ENCODE results near the gene RNF145.

The RNF145 gene

DNA sequence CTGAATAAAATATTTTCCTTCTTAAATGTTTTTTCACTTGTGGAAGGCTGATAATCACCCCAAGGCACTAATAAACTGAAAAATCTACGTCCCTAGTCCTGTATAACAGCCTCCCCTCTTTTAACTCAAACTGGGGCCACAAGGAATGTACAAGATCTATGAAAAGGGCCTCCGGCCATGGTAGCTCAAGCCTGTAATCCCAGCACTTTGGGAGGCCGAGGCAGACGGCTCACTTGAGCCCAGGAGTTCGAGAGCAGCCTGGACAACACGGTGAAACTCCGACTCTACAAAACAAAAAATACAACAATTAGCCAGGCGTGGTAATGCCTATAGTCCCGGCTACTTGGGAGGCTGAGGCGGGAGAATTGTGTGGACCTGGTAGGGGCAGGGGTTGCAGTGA, 23.6 kb downstream of the RNF145 start:
- DNase-seq (ENCODE audit: low spot score) = no peak
- TF ChIP-seq, protein P1, sequence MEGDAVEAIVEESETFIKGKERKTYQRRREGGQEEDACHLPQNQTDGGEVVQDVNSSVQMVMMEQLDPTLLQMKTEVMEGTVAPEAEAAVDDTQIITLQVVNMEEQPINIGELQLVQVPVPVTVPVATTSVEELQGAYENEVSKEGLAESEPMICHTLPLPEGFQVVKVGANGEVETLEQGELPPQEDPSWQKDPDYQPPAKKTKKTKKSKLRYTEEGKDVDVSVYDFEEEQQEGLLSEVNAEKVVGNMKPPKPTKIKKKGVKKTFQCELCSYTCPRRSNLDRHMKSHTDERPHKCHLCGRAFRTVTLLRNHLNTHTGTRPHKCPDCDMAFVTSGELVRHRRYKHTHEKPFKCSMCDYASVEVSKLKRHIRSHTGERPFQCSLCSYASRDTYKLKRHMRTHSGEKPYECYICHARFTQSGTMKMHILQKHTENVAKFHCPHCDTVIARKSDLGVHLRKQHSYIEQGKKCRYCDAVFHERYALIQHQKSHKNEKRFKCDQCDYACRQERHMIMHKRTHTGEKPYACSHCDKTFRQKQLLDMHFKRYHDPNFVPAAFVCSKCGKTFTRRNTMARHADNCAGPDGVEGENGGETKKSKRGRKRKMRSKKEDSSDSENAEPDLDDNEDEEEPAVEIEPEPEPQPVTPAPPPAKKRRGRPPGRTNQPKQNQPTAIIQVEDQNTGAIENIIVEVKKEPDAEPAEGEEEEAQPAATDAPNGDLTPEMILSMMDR (IDR thresholded peaks at IDR 0.05; ENCODE audit: extremely low read depth, insufficient read depth, missing control alignments) = no peak
- in situ Hi-C loops (cut with MboI; ENCODE audit: low pct_unique_long_range_greater_than_20kb, low sequenced_read_pairs, unreplicated experiment) = no loop called here

DNA sequence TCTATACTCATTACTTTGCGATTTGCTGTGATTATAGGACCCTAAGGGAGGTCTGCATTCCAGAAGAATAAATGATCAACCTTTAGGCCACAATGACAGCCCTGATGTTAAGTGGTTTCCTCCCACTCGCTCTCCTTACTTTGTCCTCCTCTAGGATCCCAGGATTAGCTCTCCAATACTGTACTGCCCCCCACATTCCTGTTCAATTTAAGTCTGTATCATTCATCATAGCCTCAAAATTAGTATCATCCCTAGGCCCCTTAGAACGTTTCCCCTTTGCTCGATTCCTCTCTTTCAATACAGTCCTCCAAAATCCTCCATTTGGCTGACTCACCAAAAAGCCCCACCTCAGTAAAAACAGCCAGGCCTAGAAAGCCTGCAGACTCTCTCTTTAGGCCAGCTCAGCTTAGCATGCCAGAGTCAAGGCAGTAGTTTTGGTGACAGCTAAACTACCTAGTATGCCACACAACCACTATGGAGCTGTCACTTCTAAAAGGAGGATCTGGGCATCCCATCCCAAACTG, 24.4 kb downstream of the RNF145 start:
- TF ChIP-seq, protein P1 (IDR thresholded peaks at IDR 0.05; ENCODE audit: extremely low read depth, insufficient read depth, missing control alignments) = no peak
- in situ Hi-C loops (cut with MboI; ENCODE audit: low pct_unique_long_range_greater_than_20kb, low sequenced_read_pairs, unreplicated experiment) = no loop called here
- no peak for DNase-seq (ENCODE audit: low spot score)

DNA sequence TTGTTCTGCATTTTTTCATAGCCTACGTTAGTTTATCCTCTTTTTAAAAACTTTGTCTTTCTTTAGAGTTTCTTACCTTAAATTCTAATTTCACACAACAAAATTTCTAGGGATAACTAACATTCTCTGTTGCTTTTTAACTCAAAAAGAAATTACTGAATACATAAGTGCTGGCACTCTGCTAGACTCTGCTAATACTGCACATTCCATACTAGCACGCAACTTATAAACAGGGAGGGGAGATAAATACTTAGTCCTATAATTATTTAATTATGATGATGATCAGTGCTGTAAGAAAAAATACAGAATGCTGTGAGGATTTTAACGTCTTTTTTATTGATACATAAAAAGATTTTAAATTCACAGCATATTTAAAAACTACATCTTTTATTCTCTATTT, 25.1 kb downstream of the RNF145 start:
- TF ChIP-seq, protein P1 (IDR thresholded peaks at IDR 0.05; ENCODE audit: extremely low read depth, insufficient read depth, missing control alignments) = no peak
- in situ Hi-C loops (cut with MboI; ENCODE audit: low pct_unique_long_range_greater_than_20kb, low sequenced_read_pairs, unreplicated experiment) = no loop called here
- DNase-seq (ENCODE audit: low spot score) = no peak

DNA sequence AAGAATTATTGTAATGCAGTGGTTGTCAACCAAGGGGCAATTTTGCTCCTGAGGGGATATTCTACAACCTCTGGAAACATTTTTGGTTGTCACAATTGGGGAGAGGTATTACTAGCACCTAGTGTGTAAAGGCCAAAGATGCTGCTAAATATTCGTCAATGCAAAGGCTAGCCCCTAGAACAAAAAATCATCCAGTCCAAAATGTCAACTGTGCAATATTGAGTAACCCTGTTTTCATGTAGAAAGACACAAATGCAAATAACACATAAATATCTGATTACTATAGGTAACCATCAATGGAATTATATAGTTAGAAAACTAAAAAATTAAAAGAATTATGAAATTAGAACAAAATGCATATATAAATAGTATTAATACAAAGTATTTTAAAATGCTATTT, 26.1 kb downstream of the RNF145 start:
- TF ChIP-seq, protein P1 (IDR thresholded peaks at IDR 0.05; ENCODE audit: extremely low read depth, insufficient read depth, missing control alignments) = no peak
- in situ Hi-C loops (cut with MboI; ENCODE audit: low pct_unique_long_range_greater_than_20kb, low sequenced_read_pairs, unreplicated experiment) = no loop called here
- no peak for DNase-seq (ENCODE audit: low spot score)

DNA sequence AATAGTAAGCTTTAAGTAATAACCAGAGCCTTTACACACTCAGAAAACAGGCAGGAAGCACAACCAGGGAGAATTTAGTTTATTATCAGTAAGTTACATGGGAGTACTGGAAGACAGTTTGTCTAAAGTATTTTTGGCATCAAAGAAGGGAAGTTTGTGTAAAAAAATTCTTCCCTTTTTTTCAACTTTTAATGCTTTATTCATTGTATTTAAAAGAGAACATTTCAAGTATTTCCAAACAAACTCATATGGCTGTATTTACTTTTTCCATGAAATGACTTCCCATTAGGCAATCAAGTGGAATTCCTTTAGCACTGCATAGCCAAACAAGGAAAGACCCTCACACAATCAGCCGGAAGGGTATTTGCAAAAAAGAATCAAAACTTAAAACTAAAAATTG, 26.7 kb downstream of the RNF145 start:
- in situ Hi-C loops (cut with MboI; ENCODE audit: low pct_unique_long_range_greater_than_20kb, low sequenced_read_pairs, unreplicated experiment) = no loop called here
- no peak for DNase-seq (ENCODE audit: low spot score)
- TF ChIP-seq, protein P1 (IDR thresholded peaks at IDR 0.05; ENCODE audit: extremely low read depth, insufficient read depth, missing control alignments) = no peak

DNA sequence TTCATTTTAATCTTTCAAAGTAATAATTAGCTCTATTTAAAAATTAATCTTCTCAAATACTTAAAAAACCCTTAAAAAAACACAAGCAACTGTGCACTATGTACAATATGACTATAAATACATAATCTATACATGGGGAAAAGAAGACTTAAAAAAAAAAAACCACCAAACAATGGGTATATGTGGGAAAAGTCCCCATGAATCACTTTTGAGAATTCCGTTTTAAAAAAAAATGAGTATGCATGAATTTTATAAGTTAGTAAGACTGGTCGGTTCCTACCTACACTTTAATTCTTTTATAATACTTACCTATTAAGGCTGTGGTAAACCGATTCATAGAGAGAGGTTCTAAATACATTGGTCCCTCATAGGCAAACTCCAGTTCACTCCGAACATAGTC, 27.7 kb downstream of the RNF145 start:
- in situ Hi-C loops (cut with MboI; ENCODE audit: low pct_unique_long_range_greater_than_20kb, low sequenced_read_pairs, unreplicated experiment) = no loop called here
- DNase-seq (ENCODE audit: low spot score) = no peak
- TF ChIP-seq, protein P1 (IDR thresholded peaks at IDR 0.05; ENCODE audit: extremely low read depth, insufficient read depth, missing control alignments) = no peak

DNA sequence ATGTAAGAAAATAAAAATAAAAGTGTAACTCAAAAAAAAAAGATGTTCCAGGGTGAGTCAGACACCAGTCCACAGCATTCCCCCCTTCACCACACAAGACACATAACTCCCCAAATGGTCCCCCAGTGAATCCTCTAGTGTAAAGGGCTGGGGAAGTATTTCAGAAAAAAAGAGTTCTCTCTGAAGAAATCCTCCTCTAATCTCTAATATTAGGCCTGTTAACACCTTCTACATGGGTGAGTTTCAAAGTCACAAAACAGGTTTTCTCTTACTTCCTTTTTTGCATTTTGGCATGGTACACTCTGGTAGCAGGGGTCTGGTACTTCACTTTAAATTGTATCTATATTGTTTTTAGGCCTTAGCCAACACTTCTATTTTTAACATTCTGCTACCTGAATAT, 28.2 kb downstream of the RNF145 start:
- peak; percentile 10 for DNase-seq (ENCODE audit: low spot score)
- TF ChIP-seq, protein P1 (IDR thresholded peaks at IDR 0.05; ENCODE audit: extremely low read depth, insufficient read depth, missing control alignments) = no peak
- in situ Hi-C loops (cut with MboI; ENCODE audit: low pct_unique_long_range_greater_than_20kb, low sequenced_read_pairs, unreplicated experiment) = no loop called here

Measured in GM13977 (cell line).